Smooth muscle cell of the brain vasculature (primary cell): Measurements from ENCODE around the gene NUP214.

Experiments used
- DNase-seq: peaks from one replicate; pipeline ENCODE4 v3.0.0-alpha.2; 2012; ENCODE audit warnings: low read depth, low spot score

The NUP214 gene

DNA sequence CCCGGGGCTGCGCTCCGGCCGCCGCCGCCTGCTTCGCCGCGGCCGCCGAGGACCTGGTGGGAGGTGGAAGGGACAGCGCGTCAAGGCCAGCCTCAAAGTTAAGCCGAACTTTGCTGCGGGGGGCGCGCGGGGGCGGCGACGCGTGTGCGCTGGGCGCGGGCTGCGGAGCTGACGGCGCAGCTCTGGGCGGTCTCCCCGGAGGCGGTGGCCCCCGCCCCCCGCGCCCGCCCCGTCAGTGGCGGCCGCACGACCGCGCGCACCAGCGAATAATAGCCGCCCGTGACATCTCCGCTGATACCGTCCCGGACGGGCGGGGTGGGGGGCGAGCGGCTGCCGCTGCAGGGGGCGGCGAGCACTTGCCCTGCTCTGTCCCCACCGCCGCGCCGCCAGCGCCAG is 151.5 kb downstream of the NUP214 start:
- DNase-seq: no peak

GRCh38 chr9:131277287-131277909 is 152.0 kb downstream of the NUP214 start:
- DNase-seq: no peak

- no peak for DNase-seq
These were observed 152.7 kb downstream of the NUP214 start for GRCh38 chr9:131277910-131278701.

- no peak for DNase-seq
These were observed 153.3 kb downstream of the NUP214 start for GRCh38 chr9:131278702-131279111.

DNA sequence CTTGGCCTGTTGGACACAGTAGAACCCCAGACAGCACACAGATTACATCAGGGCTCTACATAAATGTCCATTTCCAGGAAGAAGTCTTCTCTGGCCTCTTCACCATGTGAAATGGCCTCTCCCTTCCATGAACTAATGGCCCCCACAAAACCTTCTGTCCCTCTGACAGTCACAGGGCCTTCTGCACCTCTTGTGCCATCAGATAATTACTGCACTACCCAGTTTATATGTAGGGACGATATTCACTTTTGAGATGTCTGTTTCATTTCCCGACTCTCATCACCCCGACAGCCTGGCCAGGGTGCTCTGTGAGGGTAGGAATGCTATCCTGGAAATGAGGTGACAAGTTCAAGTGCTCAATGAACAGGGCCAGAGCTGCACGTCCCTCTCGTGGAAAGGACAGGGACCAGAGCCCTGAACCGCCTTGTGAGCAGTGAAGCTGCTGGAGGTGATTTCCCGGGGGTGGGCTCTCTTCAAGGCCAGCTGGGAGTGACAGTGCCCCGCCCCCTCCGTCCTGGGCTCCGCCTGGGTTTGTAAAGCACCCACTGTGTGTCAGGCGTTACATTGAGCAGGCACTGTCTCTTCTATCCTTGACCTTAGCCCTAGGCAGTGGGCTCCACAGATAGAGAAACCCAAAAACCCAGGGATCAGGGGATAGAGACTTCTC is 153.9 kb downstream of the NUP214 start:
- DNase-seq: no peak

GRCh38 chr9:131279863-131280570 is 154.6 kb downstream of the NUP214 start:
- no peak for DNase-seq

GRCh38 chr9:131280660-131281059 is 155.3 kb downstream of the NUP214 start:
- no peak for DNase-seq

DNA sequence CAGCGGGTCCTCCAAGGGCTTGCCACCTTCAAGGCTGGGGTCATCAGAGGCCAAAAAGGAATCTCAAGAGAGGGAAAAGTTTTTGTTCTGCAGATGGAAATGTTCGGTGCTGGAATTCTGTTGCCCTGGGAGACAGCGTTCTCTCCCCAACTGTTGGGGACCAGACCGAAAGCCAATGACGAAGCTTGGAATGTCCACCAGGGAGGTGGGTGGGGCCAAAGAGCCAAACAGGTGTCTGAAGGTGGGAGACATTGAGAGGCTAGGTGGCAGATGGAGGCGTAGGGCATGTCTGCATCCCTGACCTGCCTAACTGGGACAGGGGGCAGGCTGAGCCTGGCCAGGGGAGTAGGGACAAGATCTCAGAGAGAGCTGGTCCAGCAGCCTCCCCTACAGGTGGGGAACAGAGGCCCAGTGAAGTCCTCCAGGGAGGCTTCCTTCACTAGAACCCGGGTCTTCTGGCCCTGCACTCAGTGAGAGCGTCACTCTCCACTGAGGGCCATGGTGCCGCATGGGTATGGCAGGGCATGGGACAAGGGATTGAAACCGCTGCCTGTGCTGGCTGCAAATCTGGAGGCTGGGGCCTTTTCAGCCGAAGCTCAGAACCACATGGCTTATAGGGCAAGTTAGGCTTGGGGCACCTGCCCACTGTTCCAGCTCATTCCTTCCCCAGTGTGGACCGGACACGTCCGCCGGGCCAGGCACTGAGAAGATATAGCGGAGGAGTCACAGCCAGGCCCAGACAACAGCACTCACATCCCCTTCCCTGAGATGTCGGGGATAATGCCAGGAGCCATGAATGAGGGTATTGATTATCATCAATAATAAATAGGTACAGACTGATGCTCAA is 156.0 kb downstream of the NUP214 start:
- DNase-seq: no peak

GRCh38 chr9:131282175-131282574 is 156.8 kb downstream of the NUP214 start:
- no peak for DNase-seq

- no peak for DNase-seq
These were observed 157.5 kb downstream of the NUP214 start for GRCh38 chr9:131282688-131283422.
